Glutamatergic neuron (in vitro differentiated cells): Measurements from ENCODE around the gene ANK3. TPM values are rescaled to one million over a fixed set of nuclear protein-coding genes. Genes with fewer than 3 reads are reported as not detected.

Experiments
- DNase-seq: peaks from one replicate; pipeline ENCODE4 v3.0.0; 2022
- H3K27ac Mint-ChIP-seq: one replicate; pipeline ENCODE4 v1.8.0; 2020; ENCODE audit warnings: mild to moderate bottlenecking, mixed read lengths, inconsistent platforms; ENCODE audit not compliant: unreplicated experiment
- H3K27me3 Mint-ChIP-seq: one replicate; pipeline ENCODE4 v1.8.0; 2020; ENCODE audit warnings: mild to moderate bottlenecking, moderate library complexity, mixed read lengths, inconsistent platforms; ENCODE audit not compliant: unreplicated experiment
- H3K36me3 Mint-ChIP-seq: one replicate; pipeline ENCODE4 v1.8.0; 2020; ENCODE audit warnings: mild to moderate bottlenecking, mixed read lengths, inconsistent platforms; ENCODE audit not compliant: unreplicated experiment
- H3K4me1 Mint-ChIP-seq: one replicate; pipeline ENCODE4 v1.8.0; 2020; ENCODE audit warnings: mild to moderate bottlenecking, low read depth, mixed read lengths, inconsistent platforms; ENCODE audit not compliant: unreplicated experiment
- H3K4me3 Mint-ChIP-seq: one replicate; pipeline ENCODE4 v1.8.0; 2020; ENCODE audit warnings: mild to moderate bottlenecking, mixed read lengths, inconsistent platforms; ENCODE audit not compliant: unreplicated experiment
- H3K9me3 Mint-ChIP-seq: one replicate; pipeline ENCODE4 v1.8.0; 2020; ENCODE audit warnings: mild to moderate bottlenecking, moderate library complexity, mixed read lengths, inconsistent platforms; ENCODE audit not compliant: unreplicated experiment
- total RNA-seq: library from RNA; stranded (reverse); fragmentation: NEBNext Ultra II Directional; extraction: Animal tissue kit (Norgen Biotek cat#: 25700); gene quantifications from one replicate; pipeline ENCODE4 v1.2.1, GENCODE V29; 2021; ENCODE audit not compliant: unreplicated experiment
- TF ChIP-seq, protein P1 (sequence below): fragments of 200-600 bp; sonication (generic); IDR thresholded peaks from one replicate; pipeline ENCODE4 v1.5.0; 2021; ENCODE audit not compliant: partially characterized antibody, unreplicated experiment

The ANK3 gene
- total RNA-seq, 1 donor from 2014 or later = 84.9 TPM

- no peak for DNase-seq
- TF ChIP-seq, protein P1, sequence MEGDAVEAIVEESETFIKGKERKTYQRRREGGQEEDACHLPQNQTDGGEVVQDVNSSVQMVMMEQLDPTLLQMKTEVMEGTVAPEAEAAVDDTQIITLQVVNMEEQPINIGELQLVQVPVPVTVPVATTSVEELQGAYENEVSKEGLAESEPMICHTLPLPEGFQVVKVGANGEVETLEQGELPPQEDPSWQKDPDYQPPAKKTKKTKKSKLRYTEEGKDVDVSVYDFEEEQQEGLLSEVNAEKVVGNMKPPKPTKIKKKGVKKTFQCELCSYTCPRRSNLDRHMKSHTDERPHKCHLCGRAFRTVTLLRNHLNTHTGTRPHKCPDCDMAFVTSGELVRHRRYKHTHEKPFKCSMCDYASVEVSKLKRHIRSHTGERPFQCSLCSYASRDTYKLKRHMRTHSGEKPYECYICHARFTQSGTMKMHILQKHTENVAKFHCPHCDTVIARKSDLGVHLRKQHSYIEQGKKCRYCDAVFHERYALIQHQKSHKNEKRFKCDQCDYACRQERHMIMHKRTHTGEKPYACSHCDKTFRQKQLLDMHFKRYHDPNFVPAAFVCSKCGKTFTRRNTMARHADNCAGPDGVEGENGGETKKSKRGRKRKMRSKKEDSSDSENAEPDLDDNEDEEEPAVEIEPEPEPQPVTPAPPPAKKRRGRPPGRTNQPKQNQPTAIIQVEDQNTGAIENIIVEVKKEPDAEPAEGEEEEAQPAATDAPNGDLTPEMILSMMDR = no peak
- no peaks in the 10 kb centered on the region for H3K27me3 Mint-ChIP-seq
- H3K36me3 Mint-ChIP-seq = no peaks in the 10 kb centered on the region
- H3K4me1 Mint-ChIP-seq = no peaks in the 10 kb centered on the region
- H3K27ac Mint-ChIP-seq = no peak overlapping the region
- no peak overlapping the region for H3K4me3 Mint-ChIP-seq
- no peaks in the 10 kb centered on the region for H3K9me3 Mint-ChIP-seq
These were observed 74.4 kb downstream of the ANK3 start for GRCh38 chr10:60315311-60315710.

GRCh38 chr10:60314069-60314940 is 75.4 kb downstream of the ANK3 start:
- no peaks in the 10 kb centered on the region for H3K4me1 Mint-ChIP-seq
- H3K27me3 Mint-ChIP-seq = no peaks in the 10 kb centered on the region
- H3K4me3 Mint-ChIP-seq = no peak overlapping the region
- no peak for DNase-seq
- no peaks in the 10 kb centered on the region for H3K36me3 Mint-ChIP-seq
- TF ChIP-seq, protein P1 = no peak
- H3K9me3 Mint-ChIP-seq = no peaks in the 10 kb centered on the region
- no peak overlapping the region for H3K27ac Mint-ChIP-seq

DNA sequence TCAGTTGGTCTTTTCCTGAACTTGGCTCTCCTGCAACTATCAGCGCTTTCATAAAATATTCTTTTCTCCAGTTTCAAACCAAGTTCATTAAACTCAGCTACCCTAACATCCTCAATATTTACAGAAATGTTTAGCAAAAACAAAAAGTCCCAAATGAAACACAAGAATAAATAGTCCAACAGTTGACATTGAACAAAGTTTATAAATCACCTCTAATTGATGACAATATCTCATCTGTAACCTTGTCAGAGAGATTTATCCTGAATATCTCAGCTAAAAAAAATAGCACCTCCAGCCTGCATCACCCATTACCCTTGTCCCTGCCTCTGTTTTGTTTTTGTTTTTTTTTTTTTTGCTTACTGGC is 76.1 kb downstream of the ANK3 start:
- Mint-ChIP-seq H3K27ac (no peak overlapping the region), H3K27me3 (no peaks in the 10 kb centered on the region), H3K36me3 (no peaks in the 10 kb centered on the region), H3K4me3 (no peak overlapping the region), H3K9me3 (no peaks in the 10 kb centered on the region), H3K4me1 (no peaks in the 10 kb centered on the region)
- no peak for DNase-seq
- TF ChIP-seq, protein P1 = no peak

DNA sequence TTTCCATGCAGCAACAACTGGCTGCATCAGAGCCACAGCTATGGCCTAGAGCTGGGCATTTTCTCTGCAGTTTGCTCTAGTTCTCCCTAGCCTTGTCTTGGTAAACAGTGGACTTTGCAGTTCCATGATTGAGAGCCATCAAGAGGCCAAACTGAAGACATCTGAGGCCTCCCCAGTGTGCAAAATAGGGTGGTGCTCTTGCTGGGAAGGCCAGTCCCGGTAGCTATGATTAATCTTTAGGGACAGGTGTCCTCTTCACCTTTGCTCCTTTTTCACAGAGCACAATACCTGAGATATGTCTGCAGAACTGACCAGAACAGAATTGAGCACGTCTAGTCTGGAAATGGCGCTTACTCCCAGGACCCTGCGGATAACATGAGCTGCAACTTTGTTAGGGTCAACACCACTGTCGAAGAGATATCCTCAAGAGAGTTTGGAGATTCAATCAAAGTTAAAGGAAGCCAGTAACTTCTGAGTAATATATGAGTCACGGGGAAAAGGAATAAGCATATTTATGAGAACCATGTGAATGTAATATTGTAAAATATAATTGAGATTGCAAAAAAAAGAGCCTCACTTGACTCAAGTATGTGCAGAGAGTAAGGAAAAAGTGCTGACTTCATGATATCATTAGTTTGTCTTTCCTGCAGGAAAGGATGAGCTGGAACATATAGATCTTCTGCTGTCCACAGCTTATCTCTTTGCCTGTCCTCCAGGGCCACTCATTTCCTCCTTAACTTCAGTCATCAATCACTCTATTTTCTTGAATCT is 76.7 kb downstream of the ANK3 start:
- no peaks in the 10 kb centered on the region for H3K9me3 Mint-ChIP-seq
- no peaks in the 10 kb centered on the region for H3K4me1 Mint-ChIP-seq
- no peaks in the 10 kb centered on the region for H3K27me3 Mint-ChIP-seq
- no peak for DNase-seq
- H3K4me3 Mint-ChIP-seq = no peak overlapping the region
- H3K27ac Mint-ChIP-seq = no peak overlapping the region
- TF ChIP-seq, protein P1 = no peak
- H3K36me3 Mint-ChIP-seq = no peaks in the 10 kb centered on the region

DNA sequence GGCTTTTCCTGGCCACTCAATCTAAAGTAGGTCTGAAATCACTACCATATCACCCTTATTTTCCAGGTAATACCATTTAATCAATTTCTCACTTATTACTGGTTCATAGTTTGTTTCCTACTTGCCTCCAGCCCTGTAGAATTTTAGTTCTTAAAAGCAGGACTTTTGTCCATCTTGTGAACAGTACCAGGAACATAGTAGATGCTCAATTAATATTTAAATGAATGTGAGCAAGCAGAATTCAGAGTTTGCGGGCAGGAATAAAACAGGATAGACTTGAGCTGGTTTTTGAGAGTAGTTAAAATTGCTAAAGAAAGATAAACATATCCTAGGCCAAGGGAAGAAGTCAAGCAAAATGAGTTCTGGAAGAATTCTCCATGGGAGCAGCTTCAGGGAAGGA is 77.9 kb downstream of the ANK3 start:
- Mint-ChIP-seq H3K27ac (no peak overlapping the region), H3K4me1 (no peaks in the 10 kb centered on the region), H3K27me3 (no peaks in the 10 kb centered on the region)

More for the DNA sequence above, 77.9 kb downstream of the ANK3 start:
- Mint-ChIP-seq H3K9me3 (no peaks in the 10 kb centered on the region), H3K4me3 (no peak overlapping the region), H3K36me3 (no peaks in the 10 kb centered on the region)
- TF ChIP-seq, protein P1 = no peak
- DNase-seq = no peak
